Glomerular visceral epithelial cell (primary cell): ENCODE measurements around the gene UGCG.
"Not testable (repeated sequence)": the region's sequence is repeated elsewhere in the genome, so short reads cannot be mapped to it uniquely, and the experiment has no call there.

Experiments
- DNase-seq: peaks from one replicate; pipeline ENCODE4 v3.0.0-alpha.2; 2016; ENCODE audit errors: extremely low spot score

Gene UGCG

GRCh38 chr9:111919875-111920274 is 23.3 kb downstream of the UGCG start:
- no peak for DNase-seq

- no peak for DNase-seq
Measured at GRCh38 chr9:111920531-111920930, 23.9 kb downstream of the UGCG start.

- no peak for DNase-seq
Measured at GRCh38 chr9:111922324-111923013, 25.9 kb downstream of the UGCG start.

GRCh38 chr9:111924281-111924680 is 27.7 kb downstream of the UGCG start:
- no peak for DNase-seq

GRCh38 chr9:111925017-111925770 is 28.6 kb downstream of the UGCG start:
- DNase-seq: no peak

GRCh38 chr9:111925784-111926183 is 29.2 kb downstream of the UGCG start:
- DNase-seq: no peak

- no peak for DNase-seq
Measured at GRCh38 chr9:111926421-111926875, 29.8 kb downstream of the UGCG start.

GRCh38 chr9:111928359-111928720 is 31.7 kb downstream of the UGCG start:
- DNase-seq: no peak

GRCh38 chr9:111934747-111935146 is 38.1 kb downstream of the UGCG start:
- no peak for DNase-seq

GRCh38 chr9:111936391-111936790 is 39.8 kb downstream of the UGCG start:
- DNase-seq: no peak

- DNase-seq: no peak
Measured at GRCh38 chr9:111937301-111937700, 40.7 kb downstream of the UGCG start.

- DNase-seq: peak; percentile 81
Measured at GRCh38 chr9:111937781-111938426, 41.3 kb downstream of the UGCG start.

- DNase-seq: no peak
Measured at GRCh38 chr9:111938427-111938800, 41.8 kb downstream of the UGCG start.

GRCh38 chr9:111939322-111939721 is 42.7 kb downstream of the UGCG start:
- no peak for DNase-seq

- DNase-seq: peak; percentile 66
Measured at GRCh38 chr9:111940697-111941096, 44.1 kb downstream of the UGCG start.

GRCh38 chr9:111943200-111943599 is 46.6 kb downstream of the UGCG start:
- peak; percentile 68 for DNase-seq

- DNase-seq: no peak
Measured at GRCh38 chr9:111943746-111944145, 47.1 kb downstream of the UGCG start.

- peak; percentile 68 for DNase-seq
Measured at GRCh38 chr9:111944241-111944866, 47.7 kb downstream of the UGCG start.

GRCh38 chr9:111945216-111945615 is 48.6 kb downstream of the UGCG start:
- peak; percentile 85 for DNase-seq

- DNase-seq: not testable (repeated sequence)
Measured at GRCh38 chr9:111948109-111948508, 51.5 kb downstream of the UGCG start.

- DNase-seq: no peak
Measured at GRCh38 chr9:111948951-111949350, 52.3 kb downstream of the UGCG start.

GRCh38 chr9:111949919-111950318 is 53.3 kb downstream of the UGCG start:
- peak; percentile 66 for DNase-seq
